ENCODE measurements around the gene PRKAB1. TPM values are rescaled to one million over a fixed set of nuclear protein-coding genes. Genes with fewer than 3 reads are reported as not detected.

Gene PRKAB1
- total RNA-seq, 1 donor from 2014 or later = 30.5 TPM

GRCh38 chr12:119727600-119728443, 59.9 kb downstream of the PRKAB1 start:
- DNase-seq (ENCODE audit: low spot score in 2 of 2, unreplicated experiment in 2 of 2) = no peak
- H3K36me3 Mint-ChIP-seq = peaks cover 8% of the 10 kb centered on the region
- no peak overlapping the region for H3K4me3 Mint-ChIP-seq
- H3K9me3 Mint-ChIP-seq = no peaks in the 10 kb centered on the region
- TF ChIP-seq, protein P1, sequence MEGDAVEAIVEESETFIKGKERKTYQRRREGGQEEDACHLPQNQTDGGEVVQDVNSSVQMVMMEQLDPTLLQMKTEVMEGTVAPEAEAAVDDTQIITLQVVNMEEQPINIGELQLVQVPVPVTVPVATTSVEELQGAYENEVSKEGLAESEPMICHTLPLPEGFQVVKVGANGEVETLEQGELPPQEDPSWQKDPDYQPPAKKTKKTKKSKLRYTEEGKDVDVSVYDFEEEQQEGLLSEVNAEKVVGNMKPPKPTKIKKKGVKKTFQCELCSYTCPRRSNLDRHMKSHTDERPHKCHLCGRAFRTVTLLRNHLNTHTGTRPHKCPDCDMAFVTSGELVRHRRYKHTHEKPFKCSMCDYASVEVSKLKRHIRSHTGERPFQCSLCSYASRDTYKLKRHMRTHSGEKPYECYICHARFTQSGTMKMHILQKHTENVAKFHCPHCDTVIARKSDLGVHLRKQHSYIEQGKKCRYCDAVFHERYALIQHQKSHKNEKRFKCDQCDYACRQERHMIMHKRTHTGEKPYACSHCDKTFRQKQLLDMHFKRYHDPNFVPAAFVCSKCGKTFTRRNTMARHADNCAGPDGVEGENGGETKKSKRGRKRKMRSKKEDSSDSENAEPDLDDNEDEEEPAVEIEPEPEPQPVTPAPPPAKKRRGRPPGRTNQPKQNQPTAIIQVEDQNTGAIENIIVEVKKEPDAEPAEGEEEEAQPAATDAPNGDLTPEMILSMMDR (IDR thresholded peaks at IDR 0.05; ENCODE audit: unreplicated experiment) = no peak
- no peak overlapping the region for H3K27ac Mint-ChIP-seq
- no peaks in the 10 kb centered on the region for H3K27me3 Mint-ChIP-seq (ENCODE audit: low read depth)
- no peaks in the 10 kb centered on the region for H3K4me1 Mint-ChIP-seq

DNA sequence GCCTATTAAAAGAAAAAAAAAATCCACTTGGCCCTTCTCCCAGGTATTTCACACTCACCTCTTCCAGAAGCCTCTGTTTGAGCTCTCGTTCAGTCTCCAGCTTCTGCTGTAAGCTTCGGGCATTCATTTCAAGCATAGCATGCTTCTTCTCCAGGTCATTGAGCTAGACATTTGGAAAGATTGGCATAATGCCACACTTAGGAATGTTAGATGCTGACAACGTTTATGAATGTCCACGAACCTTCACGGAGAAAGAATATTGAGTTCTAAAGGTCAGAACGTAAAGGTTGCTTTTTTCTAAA, 60.5 kb downstream of the PRKAB1 start:
- H3K27me3 Mint-ChIP-seq (ENCODE audit: low read depth) = no peaks in the 10 kb centered on the region

GRCh38 chr12:119729871-119730270, 61.9 kb downstream of the PRKAB1 start:
- TF ChIP-seq, protein P1 (IDR thresholded peaks at IDR 0.05; ENCODE audit: unreplicated experiment) = no peak
- Mint-ChIP-seq H3K27me3 (ENCODE audit: low read depth) (no peaks in the 10 kb centered on the region), H3K4me1 (no peaks in the 10 kb centered on the region), H3K36me3 (peaks cover 20% of the 10 kb centered on the region), H3K4me3 (no peak overlapping the region), H3K27ac (no peak overlapping the region), H3K9me3 (no peaks in the 10 kb centered on the region)
- DNase-seq (ENCODE audit: low spot score in 2 of 2, unreplicated experiment in 2 of 2) = no peak

More for the DNA sequence above, 60.5 kb downstream of the PRKAB1 start:
- Mint-ChIP-seq H3K4me1 (no peaks in the 10 kb centered on the region), H3K4me3 (no peak overlapping the region), H3K9me3 (no peaks in the 10 kb centered on the region), H3K36me3 (peaks cover 10% of the 10 kb centered on the region), H3K27ac (no peak overlapping the region)
- TF ChIP-seq, protein P1 (IDR thresholded peaks at IDR 0.05; ENCODE audit: unreplicated experiment) = no peak
- no peak for DNase-seq (ENCODE audit: low spot score in 2 of 2, unreplicated experiment in 2 of 2)

DNA sequence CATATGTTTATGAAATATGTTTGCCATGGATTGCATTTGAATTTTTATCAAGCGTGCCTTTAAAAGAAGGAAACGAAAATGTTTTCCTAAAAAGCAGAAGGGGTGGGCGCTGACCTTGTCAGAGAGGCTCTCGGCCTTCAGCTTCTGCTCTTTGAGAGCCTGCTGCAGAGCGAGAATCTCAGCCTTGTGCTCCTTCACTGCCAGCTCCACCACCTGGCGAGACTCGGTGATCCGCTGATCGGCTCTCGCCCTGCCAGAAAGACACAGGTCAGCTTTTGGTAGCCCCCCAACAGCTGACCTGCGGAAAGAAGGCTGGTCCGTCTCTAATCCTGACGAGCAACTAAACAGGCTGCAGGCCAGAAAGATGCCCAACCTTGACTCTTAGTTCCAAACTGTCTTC, 62.4 kb downstream of the PRKAB1 start:
- H3K4me1 Mint-ChIP-seq = no peaks in the 10 kb centered on the region
- H3K36me3 Mint-ChIP-seq = peaks cover 20% of the 10 kb centered on the region
- H3K4me3 Mint-ChIP-seq = no peak overlapping the region
- TF ChIP-seq, protein P1 (IDR thresholded peaks at IDR 0.05; ENCODE audit: unreplicated experiment) = no peak
- H3K9me3 Mint-ChIP-seq = no peaks in the 10 kb centered on the region
- H3K27ac Mint-ChIP-seq = no peak overlapping the region
- DNase-seq (ENCODE audit: low spot score in 2 of 2, unreplicated experiment in 2 of 2) = no peak
- no peaks in the 10 kb centered on the region for H3K27me3 Mint-ChIP-seq (ENCODE audit: low read depth)

Small RNA genes within 50 kb of the gene (microRNA-seq; reads per million reads assigned to microRNA genes)
- gene MIR1178 = not detected

Other genes starting within 250 kb of the PRKAB1 start
- gene TMEM233, start 74.4 kb upstream of the PRKAB1 start, total RNA-seq = not detected in 3 replicates
- 23.7 to 29.3 TPM (median 27.4 TPM) in 3 replicates for gene CIT, start 209.2 kb downstream of the PRKAB1 start, total RNA-seq